Measurements from ENCODE around the gene NLRX1.
"Not testable (repeated sequence)": the region's sequence is repeated elsewhere in the genome, so short reads cannot be mapped to it uniquely, and the experiment has no call there.

NLRX1 gene

DNA sequence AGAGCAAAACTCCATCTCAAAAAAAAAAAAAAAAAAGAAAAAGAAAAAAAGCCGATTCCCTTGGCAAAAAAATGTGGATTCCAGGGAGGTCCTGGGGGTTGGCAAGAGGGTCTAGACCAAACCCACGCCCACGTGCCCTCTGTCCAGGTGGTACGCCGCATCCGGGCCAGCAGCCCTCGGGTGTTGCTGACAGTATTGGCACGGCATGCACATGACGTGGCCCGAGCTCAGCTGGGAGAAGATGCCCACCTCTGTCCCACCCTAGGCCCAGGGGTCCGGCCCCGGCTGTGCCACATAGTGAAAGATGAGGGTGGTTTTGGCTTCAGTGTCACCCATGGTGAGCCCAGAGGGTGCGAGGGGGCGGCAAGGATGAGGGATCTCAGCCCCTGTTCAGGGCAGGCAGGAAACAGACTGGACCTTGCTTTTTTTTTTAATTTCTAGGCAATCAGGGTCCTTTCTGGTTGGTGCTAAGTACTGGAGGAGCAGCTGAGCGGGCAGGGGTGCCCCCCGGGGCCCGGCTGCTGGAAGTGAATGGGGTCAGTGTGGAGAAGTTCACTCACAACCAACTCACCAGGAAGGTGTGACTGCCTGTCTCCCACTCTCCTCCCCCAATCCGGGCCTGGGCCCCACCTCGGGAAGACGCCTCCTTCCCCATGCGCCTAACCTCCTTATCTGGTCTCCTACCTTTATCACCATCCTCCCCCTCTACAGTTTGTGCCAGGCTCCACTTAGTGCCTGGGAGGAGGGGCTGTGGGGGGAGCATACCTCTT is 18.8 kb downstream of the NLRX1 start:
- H3K9me3 ChIP-seq (ENCODE audit: control insufficient read depth, insufficient read depth, low read length) = no peaks in the 10 kb centered on the region
- no peak for DNase-seq (ENCODE audit: low read depth, low spot score)
- no peaks in the 10 kb centered on the region for H3K36me3 ChIP-seq (ENCODE audit: control insufficient read depth, insufficient read depth, low read length)
- no peak overlapping the region for H3K4me3 ChIP-seq (ENCODE audit: low read length)
- no peak overlapping the region for H3K27ac ChIP-seq (ENCODE audit: low read length)
- no peaks in the 10 kb centered on the region for H3K27me3 ChIP-seq (ENCODE audit: control insufficient read depth, insufficient read depth, low read length)
- no peaks in the 10 kb centered on the region for H3K4me1 ChIP-seq (ENCODE audit: control insufficient read depth, insufficient read depth, low read length)
- no CpG with 5 or more reads among the region's 21 CpGs for WGBS (ENCODE audit: insufficient coverage, insufficient read length)

DNA sequence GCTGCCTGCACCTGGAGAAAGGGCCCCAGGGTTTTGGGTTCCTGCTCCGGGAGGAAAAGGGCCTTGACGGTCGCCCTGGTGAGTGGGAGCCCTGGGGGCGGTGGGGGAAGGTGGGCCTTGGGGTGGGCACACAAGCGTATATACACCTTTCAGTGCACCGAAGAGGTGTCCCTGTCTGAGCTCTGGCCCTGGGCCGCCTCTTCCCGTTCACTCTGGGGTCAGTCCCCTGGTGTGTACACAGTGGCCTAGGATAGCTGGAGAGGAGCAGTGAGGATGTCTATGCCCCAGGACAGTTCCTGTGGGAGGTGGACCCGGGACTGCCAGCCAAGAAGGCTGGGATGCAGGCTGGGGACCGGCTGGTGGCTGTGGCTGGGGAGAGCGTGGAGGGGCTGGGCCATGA is 19.5 kb downstream of the NLRX1 start:
- Histone ChIP-seq H3K36me3 (ENCODE audit: control insufficient read depth, insufficient read depth, low read length) (no peaks in the 10 kb centered on the region), H3K4me3 (ENCODE audit: low read length) (no peak overlapping the region), H3K9me3 (ENCODE audit: control insufficient read depth, insufficient read depth, low read length) (no peaks in the 10 kb centered on the region), H3K4me1 (ENCODE audit: control insufficient read depth, insufficient read depth, low read length) (no peaks in the 10 kb centered on the region), H3K27ac (ENCODE audit: low read length) (no peak overlapping the region), H3K27me3 (ENCODE audit: control insufficient read depth, insufficient read depth, low read length) (no peaks in the 10 kb centered on the region)
- no peak for DNase-seq (ENCODE audit: low read depth, low spot score)
- WGBS (ENCODE audit: insufficient coverage, insufficient read length) = no CpG with 5 or more reads among the region's 11 CpGs

DNA sequence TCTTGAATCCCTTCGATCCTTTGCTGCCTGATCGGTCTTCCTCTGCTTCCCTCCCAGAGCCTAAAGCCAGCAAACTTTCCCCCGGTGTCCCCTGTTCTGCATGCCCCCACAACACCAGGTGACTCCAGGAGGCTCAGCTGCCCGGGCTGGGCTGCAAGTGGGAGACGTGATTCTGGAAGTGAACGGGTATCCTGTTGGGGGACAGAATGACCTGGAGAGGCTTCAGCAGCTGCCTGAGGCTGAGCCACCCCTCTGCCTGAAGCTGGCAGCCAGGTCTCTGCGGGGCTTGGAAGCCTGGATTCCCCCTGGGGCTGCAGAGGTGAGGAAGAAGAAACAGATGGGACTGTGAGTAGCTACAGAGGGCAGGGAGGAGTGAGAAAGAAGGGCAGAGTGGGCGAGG is 20.4 kb downstream of the NLRX1 start:
- WGBS (ENCODE audit: insufficient coverage, insufficient read length) = no CpG with 5 or more reads among the region's 8 CpGs

DNA sequence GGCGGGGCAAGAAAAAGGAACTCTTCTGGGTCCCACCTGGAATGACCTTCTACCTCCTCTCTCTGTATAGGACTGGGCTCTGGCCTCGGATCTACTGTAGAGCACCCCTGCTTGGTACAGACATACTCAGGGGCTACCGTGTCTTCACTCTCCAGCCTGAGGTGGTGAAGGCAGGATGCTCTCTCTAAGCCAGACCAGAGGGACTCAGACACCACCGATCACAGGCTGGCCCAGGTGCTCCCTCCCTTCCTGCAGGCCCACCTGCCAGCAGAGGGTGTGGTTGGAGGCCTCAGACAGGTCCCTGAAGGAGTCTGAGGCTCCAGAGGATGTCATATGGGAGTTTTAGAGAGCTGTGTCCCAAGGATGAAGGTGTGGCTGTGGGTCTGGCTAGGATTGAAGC is 20.9 kb downstream of the NLRX1 start:
- DNase-seq (ENCODE audit: low read depth, low spot score) = no peak
- Histone ChIP-seq H3K4me3 (ENCODE audit: low read length) (no peak overlapping the region), H3K27ac (ENCODE audit: low read length) (no peak overlapping the region), H3K4me1 (ENCODE audit: control insufficient read depth, insufficient read depth, low read length) (no peaks in the 10 kb centered on the region), H3K27me3 (ENCODE audit: control insufficient read depth, insufficient read depth, low read length) (no peaks in the 10 kb centered on the region), H3K36me3 (ENCODE audit: control insufficient read depth, insufficient read depth, low read length) (no peaks in the 10 kb centered on the region), H3K9me3 (ENCODE audit: control insufficient read depth, insufficient read depth, low read length) (no peaks in the 10 kb centered on the region)
- no CpG with 5 or more reads among the region's 4 CpGs for WGBS (ENCODE audit: insufficient coverage, insufficient read length)

More for the DNA sequence above, 20.4 kb downstream of the NLRX1 start:
- Histone ChIP-seq H3K27ac (ENCODE audit: low read length) (no peak overlapping the region), H3K4me3 (ENCODE audit: low read length) (no peak overlapping the region), H3K4me1 (ENCODE audit: control insufficient read depth, insufficient read depth, low read length) (no peaks in the 10 kb centered on the region), H3K36me3 (ENCODE audit: control insufficient read depth, insufficient read depth, low read length) (no peaks in the 10 kb centered on the region), H3K27me3 (ENCODE audit: control insufficient read depth, insufficient read depth, low read length) (no peaks in the 10 kb centered on the region), H3K9me3 (ENCODE audit: control insufficient read depth, insufficient read depth, low read length) (no peaks in the 10 kb centered on the region)
- DNase-seq (ENCODE audit: low read depth, low spot score) = no peak

DNA sequence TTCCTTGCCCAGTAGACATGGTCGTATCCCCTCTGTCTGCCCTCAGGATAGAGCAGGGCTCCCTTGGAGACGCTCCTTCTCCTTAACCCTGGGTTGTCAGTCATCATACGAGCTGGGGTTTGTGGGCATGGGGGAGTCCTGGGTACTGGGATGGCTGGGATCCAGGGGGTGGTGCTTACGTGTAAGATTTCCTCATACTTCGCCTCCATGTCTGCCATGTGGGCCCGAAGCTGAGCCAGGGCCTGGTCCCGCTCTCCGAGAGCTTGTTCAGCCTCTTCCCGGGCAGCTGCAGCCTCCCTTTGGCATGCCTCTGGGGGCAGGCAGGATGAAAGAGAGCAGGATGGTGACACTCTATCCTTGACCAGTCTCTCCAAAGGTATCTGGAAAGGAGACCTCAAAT is 22.0 kb downstream of the NLRX1 start:
- WGBS (ENCODE audit: insufficient coverage, insufficient read length) = no CpG with 5 or more reads among the region's 9 CpGs

DNA sequence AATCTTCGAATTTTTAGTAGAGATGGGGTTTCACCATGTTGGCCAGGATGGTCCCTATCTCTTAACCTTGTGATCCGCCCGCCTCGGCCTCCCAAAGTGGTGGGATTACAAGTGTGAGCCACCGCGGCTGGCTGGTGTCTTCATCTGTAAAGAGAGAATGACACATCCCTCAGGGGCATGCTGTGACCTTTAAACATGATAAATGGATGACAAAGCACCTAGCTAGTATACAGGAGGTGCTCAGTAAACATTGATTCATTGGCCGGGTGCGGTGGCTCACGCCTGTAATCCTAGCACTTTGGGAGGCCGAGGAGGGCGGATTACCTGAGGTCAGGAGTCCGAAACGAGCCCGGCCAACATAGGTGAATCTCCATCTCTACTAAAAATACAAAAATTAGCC is 22.7 kb downstream of the NLRX1 start:
- DNase-seq (ENCODE audit: low read depth, low spot score); H3K27me3 ChIP-seq (ENCODE audit: control insufficient read depth, insufficient read depth, low read length); H3K4me1 ChIP-seq (ENCODE audit: control insufficient read depth, insufficient read depth, low read length); H3K27ac ChIP-seq (ENCODE audit: low read length); H3K9me3 ChIP-seq (ENCODE audit: control insufficient read depth, insufficient read depth, low read length); H3K36me3 ChIP-seq (ENCODE audit: control insufficient read depth, insufficient read depth, low read length); H3K4me3 ChIP-seq (ENCODE audit: low read length): not testable (repeated sequence)
- no CpG with 5 or more reads among the region's 14 CpGs for WGBS (ENCODE audit: insufficient coverage, insufficient read length)

More for the DNA sequence above, 22.0 kb downstream of the NLRX1 start:
- no peaks in the 10 kb centered on the region for H3K9me3 ChIP-seq (ENCODE audit: control insufficient read depth, insufficient read depth, low read length)
- H3K27ac ChIP-seq (ENCODE audit: low read length) = no peak overlapping the region
- no peaks in the 10 kb centered on the region for H3K27me3 ChIP-seq (ENCODE audit: control insufficient read depth, insufficient read depth, low read length)
- H3K4me1 ChIP-seq (ENCODE audit: control insufficient read depth, insufficient read depth, low read length) = no peaks in the 10 kb centered on the region
- no peak for DNase-seq (ENCODE audit: low read depth, low spot score)
- no peak overlapping the region for H3K4me3 ChIP-seq (ENCODE audit: low read length)
- no peaks in the 10 kb centered on the region for H3K36me3 ChIP-seq (ENCODE audit: control insufficient read depth, insufficient read depth, low read length)

DNA sequence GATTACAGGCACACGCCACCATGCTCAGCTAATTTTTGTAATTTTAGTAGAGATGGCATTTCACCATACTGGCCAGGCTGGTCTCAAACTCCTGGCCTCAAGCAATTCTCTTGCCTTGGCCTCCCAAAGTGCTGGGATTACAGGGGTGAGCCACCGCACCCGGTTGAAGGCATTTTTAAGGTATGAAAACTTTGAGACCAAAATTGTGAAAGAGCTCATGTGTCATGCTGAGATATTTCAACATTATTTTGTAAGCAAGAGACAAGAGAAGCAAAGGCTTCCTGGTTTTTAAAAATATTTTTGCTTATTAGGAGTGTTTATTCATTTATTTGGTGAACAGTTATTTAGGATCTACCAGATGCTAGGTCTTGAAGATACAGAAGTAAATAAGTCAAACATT is 23.6 kb downstream of the NLRX1 start:
- no peaks in the 10 kb centered on the region for H3K27me3 ChIP-seq (ENCODE audit: control insufficient read depth, insufficient read depth, low read length)
- no peak overlapping the region for H3K27ac ChIP-seq (ENCODE audit: low read length)
- no peaks in the 10 kb centered on the region; the same call in 1 of the 2 replicates for H3K4me1 ChIP-seq (ENCODE audit: control insufficient read depth, insufficient read depth, low read length)
- H3K4me3 ChIP-seq (ENCODE audit: low read length) = no peak overlapping the region
- WGBS (ENCODE audit: insufficient coverage, insufficient read length) = no CpG with 5 or more reads among the region's 3 CpGs
- no peaks in the 10 kb centered on the region for H3K36me3 ChIP-seq (ENCODE audit: control insufficient read depth, insufficient read depth, low read length)
- no peaks in the 10 kb centered on the region for H3K9me3 ChIP-seq (ENCODE audit: control insufficient read depth, insufficient read depth, low read length)
- DNase-seq (ENCODE audit: low read depth, low spot score) = no peak

DNA sequence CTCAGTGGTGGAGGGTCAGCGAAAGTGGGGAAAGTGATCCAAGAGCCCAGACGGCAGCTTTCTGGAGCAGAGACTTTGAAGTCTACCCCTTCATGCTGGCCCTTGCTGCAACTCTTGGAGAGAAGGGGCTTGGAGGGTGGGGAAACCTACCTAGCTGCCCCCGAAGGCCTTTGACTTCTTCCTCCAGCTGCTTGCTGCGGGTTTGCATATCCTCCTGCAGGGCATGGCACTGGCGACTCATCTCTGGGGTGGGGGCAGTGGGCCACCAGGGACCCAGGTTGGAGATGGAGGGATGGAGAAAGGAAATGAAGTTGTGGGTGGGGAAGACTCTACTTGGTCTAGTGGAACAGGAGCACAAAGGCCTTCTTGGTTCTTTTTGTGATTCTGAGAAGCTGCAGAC is 24.5 kb downstream of the NLRX1 start:
- no peak for DNase-seq (ENCODE audit: low read depth, low spot score)
- no CpG with 5 or more reads among the region's 5 CpGs for WGBS (ENCODE audit: insufficient coverage, insufficient read length)
- no peak overlapping the region for H3K4me3 ChIP-seq (ENCODE audit: low read length)

DNA sequence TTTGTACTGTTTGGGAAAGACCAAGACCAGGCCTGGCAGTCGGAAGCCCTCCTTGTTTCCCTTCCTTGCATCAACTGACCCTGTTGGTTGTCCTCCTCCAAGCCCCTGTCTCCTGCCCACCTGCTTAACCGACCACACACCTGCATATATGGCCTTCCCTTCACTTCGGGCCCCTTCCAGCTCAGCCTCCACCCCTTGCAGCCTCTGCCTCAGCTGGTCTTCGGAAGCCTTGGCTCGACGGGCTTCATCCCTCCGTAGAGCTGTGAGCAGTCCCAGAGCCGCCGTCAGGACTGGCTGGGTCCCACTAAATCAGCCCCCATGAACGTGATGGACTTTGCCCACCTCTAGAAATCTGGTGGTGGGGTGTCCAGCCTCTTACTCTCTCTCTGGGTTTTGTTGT is 25.1 kb downstream of the NLRX1 start:
- H3K36me3 ChIP-seq (ENCODE audit: control insufficient read depth, insufficient read depth, low read length) = no peaks in the 10 kb centered on the region
- H3K9me3 ChIP-seq (ENCODE audit: control insufficient read depth, insufficient read depth, low read length) = no peaks in the 10 kb centered on the region
- H3K4me1 ChIP-seq (ENCODE audit: control insufficient read depth, insufficient read depth, low read length) = no peaks in the 10 kb centered on the region; the same call in 1 of the 2 replicates
- no peaks in the 10 kb centered on the region for H3K27me3 ChIP-seq (ENCODE audit: control insufficient read depth, insufficient read depth, low read length)
- WGBS (ENCODE audit: insufficient coverage, insufficient read length) = no CpG with 5 or more reads among the region's 10 CpGs
- no peak overlapping the region for H3K4me3 ChIP-seq (ENCODE audit: low read length)
- H3K27ac ChIP-seq (ENCODE audit: low read length) = no peak overlapping the region
- DNase-seq (ENCODE audit: low read depth, low spot score) = no peak

More for the DNA sequence above, 24.5 kb downstream of the NLRX1 start:
- H3K27me3 ChIP-seq (ENCODE audit: control insufficient read depth, insufficient read depth, low read length) = no peaks in the 10 kb centered on the region
- no peaks in the 10 kb centered on the region for H3K36me3 ChIP-seq (ENCODE audit: control insufficient read depth, insufficient read depth, low read length)
- H3K27ac ChIP-seq (ENCODE audit: low read length) = no peak overlapping the region
- H3K4me1 ChIP-seq (ENCODE audit: control insufficient read depth, insufficient read depth, low read length) = no peaks in the 10 kb centered on the region; the same call in 1 of the 2 replicates
- H3K9me3 ChIP-seq (ENCODE audit: control insufficient read depth, insufficient read depth, low read length) = no peaks in the 10 kb centered on the region

DNA sequence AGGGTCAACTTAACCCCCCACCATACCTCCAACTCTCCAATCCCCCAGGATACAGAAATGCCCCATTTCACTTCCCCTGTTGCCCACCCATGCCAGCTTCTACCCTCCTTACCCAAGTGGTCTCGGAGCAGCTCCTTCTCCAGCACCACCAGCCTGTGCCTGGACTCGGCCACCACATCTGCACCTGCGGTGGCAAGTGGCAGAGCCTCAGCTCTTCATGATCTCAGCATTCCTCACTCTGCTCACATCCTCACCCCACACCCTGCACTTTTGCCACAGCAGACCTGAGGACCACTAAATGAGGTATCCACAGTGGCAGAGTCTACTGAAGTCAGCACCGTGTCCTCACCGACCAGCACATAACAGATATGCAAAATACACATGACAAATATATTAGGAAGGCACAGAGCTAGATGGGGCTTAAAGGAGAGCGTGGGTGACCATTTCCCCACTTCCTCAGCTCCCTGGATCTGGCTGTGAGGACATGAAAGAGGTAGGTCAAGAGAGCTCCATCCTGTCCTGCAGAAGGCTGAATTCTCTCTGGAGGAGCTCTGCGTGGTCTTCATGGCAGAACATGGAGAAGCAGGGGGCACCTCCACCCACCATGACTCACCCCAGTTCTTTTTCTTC is 26.4 kb downstream of the NLRX1 start:
- Histone ChIP-seq H3K4me1 (ENCODE audit: control insufficient read depth, insufficient read depth, low read length) (no peaks in the 10 kb centered on the region; the same call in 1 of the 2 replicates), H3K36me3 (ENCODE audit: control insufficient read depth, insufficient read depth, low read length) (no peaks in the 10 kb centered on the region), H3K4me3 (ENCODE audit: low read length) (no peak overlapping the region), H3K9me3 (ENCODE audit: control insufficient read depth, insufficient read depth, low read length) (no peaks in the 10 kb centered on the region), H3K27me3 (ENCODE audit: control insufficient read depth, insufficient read depth, low read length) (no peaks in the 10 kb centered on the region), H3K27ac (ENCODE audit: low read length) (no peak overlapping the region)
- whole genome bisulfite sequencing (ENCODE audit: insufficient coverage, insufficient read length) = no CpG with 5 or more reads among the region's 7 CpGs
- DNase-seq (ENCODE audit: low read depth, low spot score) = no peak
